ENCODE data around the gene ARPC1A. TPM values are rescaled to one million over a fixed set of nuclear protein-coding genes. Genes with fewer than 3 reads are reported as not detected.
"Not testable (repeated sequence)": the region's sequence is repeated elsewhere in the genome, so short reads cannot be mapped to it uniquely, and the experiment has no call there.

Gene ARPC1A
- total RNA-seq, 2 experiments from 2014 or later: 52.3 to 65.6 TPM

DNA sequence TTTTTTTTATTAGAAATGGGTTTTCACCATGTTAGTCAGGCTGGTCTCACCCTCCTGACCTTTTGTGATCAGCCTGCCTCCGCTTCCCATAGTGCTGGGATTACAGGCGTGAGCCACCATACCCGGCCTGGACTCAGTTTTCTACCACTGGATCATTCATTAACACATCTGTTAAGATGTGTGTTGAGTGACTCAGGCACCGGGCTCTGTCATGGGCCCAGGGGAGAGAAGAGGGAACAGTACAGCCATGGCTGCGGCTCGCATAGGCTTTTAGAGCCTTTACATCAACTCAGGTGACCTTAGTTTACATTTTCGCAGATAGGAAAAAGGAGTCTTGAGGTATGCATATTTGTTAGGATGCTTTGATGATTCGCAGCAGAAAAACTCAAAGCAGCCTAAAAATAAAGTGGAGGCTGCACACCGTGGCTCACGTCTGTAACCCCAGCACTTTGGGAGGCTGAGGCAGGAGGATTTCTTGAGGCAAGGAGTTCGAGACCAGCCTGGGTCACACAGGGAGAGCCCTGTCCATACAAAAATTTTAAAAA lies 45.8 kb downstream of the ARPC1A start:
- Mint-ChIP-seq H3K36me3 (ENCODE audit: low read depth) (peaks cover 19% of the 10 kb centered on the region), H3K9me3 (ENCODE audit: low read depth) (no peaks in the 10 kb centered on the region), H3K27me3 (no peaks in the 10 kb centered on the region), H3K4me3 (no peak overlapping the region), H3K4me1 (peaks cover 7% of the 10 kb centered on the region), H3K27ac (no peak overlapping the region)
- intact Hi-C loops (cut with DNase I, micrococcal nuclease): loop anchor here in 1 of 2 experiments (5.0 kb wide), 1 partner anchor 36 kb away; the partner anchor contains the start of genes BUD31 and PDAP1
- ATAC-seq: no peak
- CTCF ChIA-PET: no interaction called here
- POLR2A ChIA-PET: interaction anchor here (0.6 kb wide), 1 partner anchor 104 kb away, joined by 3 read pairs; no protein-coding TSS in a partner anchor
- no peak for DNase-seq

DNA sequence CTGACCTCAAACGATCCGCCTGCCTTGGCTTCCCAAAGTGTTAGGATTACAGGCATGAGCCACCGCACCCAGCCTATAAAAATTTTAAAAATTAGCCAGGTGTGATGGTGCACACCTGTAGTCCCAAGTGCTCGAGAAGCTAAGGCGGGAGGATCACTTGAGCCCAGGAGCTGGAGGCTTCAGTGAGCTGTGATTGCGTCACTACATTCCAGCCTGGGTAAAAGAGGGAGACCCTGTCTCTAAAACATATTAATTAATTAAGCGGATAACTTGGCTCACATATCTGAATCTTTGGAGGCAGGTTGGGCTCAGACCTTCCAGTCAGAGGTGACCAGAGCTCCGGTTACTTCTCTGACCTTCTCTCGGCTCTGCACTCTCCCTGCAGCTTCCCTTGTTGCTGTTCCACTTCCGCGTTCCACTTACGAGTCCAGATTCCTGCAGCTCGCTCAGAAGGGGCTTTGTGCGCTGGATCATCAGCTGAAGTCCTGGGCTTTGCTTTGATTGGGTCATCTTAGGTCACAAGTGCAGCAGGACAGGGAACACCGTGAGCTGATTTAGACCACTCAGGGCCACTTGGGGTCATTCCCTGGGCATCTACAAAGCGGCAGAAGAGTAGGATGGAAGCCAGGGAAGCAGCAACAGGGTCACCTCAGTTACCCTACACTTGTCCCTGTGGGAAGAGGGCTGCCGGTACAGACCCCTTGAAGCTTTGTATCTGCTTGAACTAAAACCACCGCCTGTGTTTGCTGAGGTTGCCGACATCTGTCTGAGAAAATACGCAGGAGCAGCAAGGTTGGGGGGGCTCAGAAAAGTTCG lies 46.8 kb downstream of the ARPC1A start:
- H3K4me1 Mint-ChIP-seq: peaks cover 16% of the 10 kb centered on the region
- intact Hi-C loops (cut with DNase I, micrococcal nuclease): loop anchor here in 1 of 2 experiments (5.0 kb wide), 1 partner anchor 35 kb away; the partner anchor contains the start of genes BUD31 and PDAP1
- no peaks in the 10 kb centered on the region for H3K9me3 Mint-ChIP-seq (ENCODE audit: low read depth)
- DNase-seq (no peak), ATAC-seq (no peak)
- POLR2A ChIA-PET: interaction anchor here (0.6 kb wide), 2 partner anchors 45 to 243 kb away, joined by 3 to 6 read pairs; no protein-coding TSS in a partner anchor
- H3K27ac Mint-ChIP-seq: peak overlapping the region; percentile 69
- H3K4me3 Mint-ChIP-seq: peak overlapping the region; percentile 55
- H3K36me3 Mint-ChIP-seq (ENCODE audit: low read depth): peaks cover 18% of the 10 kb centered on the region
- CTCF ChIA-PET: interaction anchor here (0.5 to 1.2 kb wide), 3 partner anchors 36 to 1529 kb away, joined by 3 to 4 read pairs (median 3); partner anchors contain the start of genes BUD31 and PDAP1
- H3K27me3 Mint-ChIP-seq: no peaks in the 10 kb centered on the region

DNA sequence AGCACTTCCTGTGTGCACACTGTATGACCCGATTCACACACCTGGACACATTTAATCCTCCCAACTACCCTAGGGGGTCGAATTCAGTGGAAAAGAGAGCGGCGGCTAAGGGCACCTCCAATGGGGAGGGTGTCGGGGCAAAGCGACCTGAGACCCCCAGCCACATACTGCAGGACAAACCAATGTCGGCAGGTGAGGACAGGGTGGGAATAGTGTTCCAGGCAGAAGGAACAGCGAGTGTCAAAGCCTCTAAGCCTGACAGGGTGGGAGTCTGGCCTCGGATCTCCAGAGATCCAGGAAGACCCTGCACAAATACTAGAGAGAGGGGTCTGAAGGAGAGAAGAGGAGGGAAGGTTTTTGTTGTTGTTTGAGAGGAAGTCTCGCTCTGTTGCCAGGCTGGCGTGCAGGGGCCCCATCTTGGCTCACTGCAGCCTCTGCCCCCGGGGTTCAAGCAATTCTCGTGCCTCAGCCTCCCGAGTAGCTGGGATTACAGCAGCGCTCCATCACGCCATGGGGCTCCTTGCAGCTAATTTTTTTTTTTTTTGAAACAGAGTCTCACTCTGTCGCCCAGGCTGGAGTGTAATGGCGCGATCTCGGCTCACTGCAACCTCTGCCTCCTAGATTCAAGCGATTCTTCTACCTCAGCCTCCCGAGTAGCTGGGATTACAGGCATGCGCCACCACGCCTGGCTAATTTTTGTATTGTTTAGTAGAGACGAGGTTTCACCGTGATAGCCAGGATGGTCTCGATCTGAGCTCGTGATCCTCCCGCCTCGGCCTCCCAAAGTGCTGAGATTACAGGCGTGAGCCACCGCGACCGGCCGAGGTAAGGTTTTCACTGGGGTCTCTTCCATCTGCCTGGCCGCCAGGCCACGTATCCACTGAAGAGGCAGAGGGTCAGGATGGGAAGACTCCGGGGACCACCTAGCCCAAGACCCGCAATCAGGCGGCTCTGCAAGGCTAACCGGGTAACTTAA lies 47.7 kb downstream of the ARPC1A start:
- intact Hi-C loops (cut with DNase I, micrococcal nuclease): loop anchor here (1.0 to 5.0 kb wide), 8 partner anchors 20 to 494 kb away; partner anchors contain the start of genes BUD31 (in 2 of the 2), PDAP1 (in 2 of the 2), ARPC1A (in 1 of the 2) and ZKSCAN5 (in 1 of the 2)
- Mint-ChIP-seq H3K27me3 (no peaks in the 10 kb centered on the region), H3K27ac (peak overlapping the region; percentile 69), H3K36me3 (ENCODE audit: low read depth) (peaks cover 25% of the 10 kb centered on the region), H3K9me3 (ENCODE audit: low read depth) (no peaks in the 10 kb centered on the region), H3K4me1 (peaks cover 22% of the 10 kb centered on the region), H3K4me3 (peak overlapping the region; percentile 72)
- ChIA-PET POLR2A (interaction anchor here (0.6 to 1.0 kb wide), 5 partner anchors 17 to 242 kb away, joined by 3 to 8 read pairs (median 3); partner anchors contain the start of gene BUD31), CTCF (interaction anchor here (0.5 to 1.2 kb wide), 4 partner anchors 36 to 1528 kb away, joined by 3 to 4 read pairs (median 3); partner anchors contain the start of genes BUD31 and PDAP1)
- no peak for ATAC-seq
- no peak for DNase-seq

DNA sequence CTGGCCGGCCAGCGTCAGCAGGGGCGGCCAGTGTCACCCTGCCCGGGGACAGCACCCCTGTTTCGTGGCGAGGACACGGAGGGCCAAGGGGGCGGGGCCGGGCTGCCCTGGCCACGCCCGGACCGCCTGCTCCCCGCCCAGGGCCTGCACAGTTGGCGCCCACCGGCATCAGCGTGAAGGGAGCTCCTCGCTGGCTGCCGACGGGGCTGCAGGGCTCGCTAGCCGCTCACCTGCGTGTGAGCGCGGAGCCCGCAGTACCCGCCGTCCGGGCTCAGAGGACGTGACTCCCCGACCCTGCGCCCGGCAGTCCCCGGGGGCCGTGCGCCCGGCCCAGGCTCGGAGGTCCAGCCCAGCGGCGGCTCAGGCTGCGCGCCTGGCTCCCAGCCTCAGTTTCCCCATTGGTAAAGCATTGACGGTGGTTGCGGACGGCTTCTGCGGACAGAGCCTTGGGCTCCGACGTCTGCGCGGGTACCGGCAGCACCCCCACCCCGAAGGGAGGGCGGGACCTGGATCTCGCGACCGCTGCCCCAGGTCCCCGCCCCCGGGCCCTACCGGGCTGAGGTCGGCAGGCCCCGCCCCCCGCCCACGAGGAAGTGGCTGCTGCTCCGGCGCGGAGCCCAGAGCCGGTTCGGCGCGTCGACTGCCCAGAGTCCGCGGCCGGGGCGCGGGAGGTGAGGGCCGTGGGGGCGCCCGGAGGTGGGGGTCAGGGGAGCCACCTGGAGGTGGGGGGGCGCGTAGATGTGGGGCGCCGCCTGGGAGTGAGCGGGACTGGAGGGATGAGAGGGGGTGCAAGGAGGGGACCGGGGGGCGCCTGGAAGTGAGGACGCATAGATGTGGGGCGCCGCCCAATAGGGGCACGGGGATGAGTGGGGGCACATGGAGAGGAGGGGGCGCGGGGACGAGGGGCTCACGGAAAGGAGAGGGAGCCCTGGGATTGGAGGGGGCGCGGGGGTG lies 48.7 kb downstream of the ARPC1A start, which contains the start of gene ARPC1B:
ARPC1B (plus strand) TSS at position 620 of the 954 bp plus-strand sequence. CDS start 10,985 bp downstream, outside the sequence.
- peak within 1 kb of the TSS; percentile 67 for H3K27ac Mint-ChIP-seq
- peaks cover 28% of the 10 kb centered on the region for H3K36me3 Mint-ChIP-seq (ENCODE audit: low read depth)
- H3K9me3 Mint-ChIP-seq (ENCODE audit: low read depth): no peaks in the 10 kb centered on the region
- ChIA-PET CTCF (interaction anchor here (0.6 kb wide), 1 partner anchor 271 kb away, joined by 3 read pairs; no protein-coding TSS in a partner anchor), POLR2A (interaction anchor here (0.6 to 1.0 kb wide), 6 partner anchors 16 to 36 kb away, joined by 3 to 8 read pairs (median 4); partner anchors contain the start of genes BUD31 and PDAP1)
- peak; percentile 61 for ATAC-seq
- H3K27me3 Mint-ChIP-seq: no peaks in the 10 kb centered on the region
- intact Hi-C loops (cut with DNase I, micrococcal nuclease): loop anchor here (1.0 to 5.0 kb wide), 9 partner anchors 19 to 495 kb away; partner anchors contain the start of genes BUD31 (in 2 of the 2), PDAP1 (in 2 of the 2), ARPC1A (in 1 of the 2) and ATP5MF (in 1 of the 2)
- peak within 1 kb of the TSS; percentile 72 for H3K4me3 Mint-ChIP-seq
- peaks cover 28% of the 10 kb centered on the region for H3K4me1 Mint-ChIP-seq
- peak; percentile 94 for DNase-seq

DNA sequence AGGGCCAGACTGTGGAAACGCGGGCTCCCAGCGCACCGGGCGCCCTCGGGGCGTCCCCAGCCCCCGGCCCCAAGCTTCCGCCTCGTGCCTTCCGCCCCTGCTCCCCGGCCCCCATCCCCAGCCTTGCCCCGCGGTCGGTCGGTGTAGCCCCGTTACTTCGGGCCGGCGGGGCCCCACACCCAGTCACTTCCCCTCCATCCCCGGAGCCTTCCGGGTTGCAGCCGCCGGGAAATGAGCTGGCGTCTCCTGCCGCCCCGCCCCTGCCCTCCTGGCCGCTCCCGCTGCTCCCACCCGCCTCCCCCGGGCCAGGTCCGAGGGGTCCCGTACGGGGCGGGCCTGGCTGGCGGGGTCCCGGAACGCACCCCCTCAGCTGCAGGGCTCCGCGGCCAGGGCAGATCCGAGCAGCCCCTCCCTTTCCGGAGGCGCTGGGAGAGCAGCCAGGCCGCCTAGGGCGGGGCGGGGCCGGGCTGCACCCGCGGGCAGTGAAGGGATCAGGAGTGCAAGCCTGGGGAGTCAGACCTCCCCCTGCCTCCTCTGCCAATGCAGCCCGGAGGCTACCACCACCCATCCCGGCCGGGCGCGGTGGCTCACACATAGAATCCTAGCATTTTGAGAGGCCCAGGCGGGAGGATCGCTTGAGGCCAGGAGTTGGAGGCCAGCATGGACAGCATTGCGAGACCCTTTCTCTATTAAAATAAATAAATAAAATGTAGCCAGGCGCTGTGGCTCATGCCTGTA lies 49.5 kb downstream of the ARPC1A start:
- ATAC-seq: peak; percentile 54
- CTCF ChIA-PET: no interaction called here
- peak overlapping the region; percentile 67 for H3K27ac Mint-ChIP-seq

DNA sequence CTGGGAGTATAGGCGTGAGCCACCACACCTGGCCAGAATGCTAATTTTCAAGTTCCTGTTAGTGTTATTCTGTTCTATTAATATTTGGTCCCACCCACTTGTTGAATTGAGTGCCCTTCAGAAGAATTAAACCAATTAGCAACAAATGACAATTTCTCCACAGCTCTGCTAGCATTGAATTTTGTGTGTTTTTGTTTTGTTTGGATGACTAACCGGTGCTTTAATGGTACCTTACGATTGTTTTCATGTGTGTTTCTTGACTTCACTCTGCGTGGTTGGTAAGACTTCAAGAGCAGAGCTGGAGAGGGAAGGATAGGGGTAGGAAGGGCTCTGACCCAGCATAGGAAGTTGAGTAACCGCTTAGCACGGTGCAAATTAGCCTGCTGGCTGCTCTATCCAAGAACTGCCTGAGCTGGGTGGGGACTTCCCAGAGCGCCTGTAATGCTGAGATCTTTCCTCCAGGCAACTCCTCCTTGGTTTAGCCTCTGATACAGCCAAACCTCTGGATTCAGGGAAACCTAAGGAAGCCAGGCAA lies 53.4 kb downstream of the ARPC1A start:
- ChIA-PET CTCF (interaction anchor here (0.6 to 1.0 kb wide), 3 partner anchors 26 to 722 kb away, joined by 3 to 4 read pairs (median 4); partner anchors contain the start of gene MCM7), POLR2A (interaction anchor here (1.0 to 1.5 kb wide), 2 partner anchors 13 to 30 kb away, joined by 3 to 5 read pairs; partner anchors contain the start of genes BUD31 and PDAP1)
- intact Hi-C loops (cut with DNase I, micrococcal nuclease): no loop called here
- no peaks in the 10 kb centered on the region for H3K9me3 Mint-ChIP-seq (ENCODE audit: low read depth)
- ATAC-seq (peak; percentile 25), DNase-seq (peak; percentile 74)
- peak overlapping the region; percentile 78 for H3K4me3 Mint-ChIP-seq
- peak overlapping the region; percentile 96 for H3K27ac Mint-ChIP-seq
- no peaks in the 10 kb centered on the region for H3K27me3 Mint-ChIP-seq
- H3K36me3 Mint-ChIP-seq (ENCODE audit: low read depth): peaks cover 50% of the 10 kb centered on the region
- H3K4me1 Mint-ChIP-seq: peaks cover 57% of the 10 kb centered on the region

More for the DNA sequence above, 49.5 kb downstream of the ARPC1A start:
- Mint-ChIP-seq H3K4me1 (peaks cover 35% of the 10 kb centered on the region), H3K27me3 (no peaks in the 10 kb centered on the region), H3K36me3 (ENCODE audit: low read depth) (peaks cover 31% of the 10 kb centered on the region), H3K4me3 (peak overlapping the region; percentile 72), H3K9me3 (ENCODE audit: low read depth) (no peaks in the 10 kb centered on the region)
- intact Hi-C loops (cut with DNase I, micrococcal nuclease): loop anchor here in 1 of 2 experiments (1.0 to 2.0 kb wide), 3 partner anchors 91 to 184 kb away; partner anchors contain the start of genes ATP5MF, ZKSCAN5 and ZNF655
- DNase-seq: peak; percentile 82
- POLR2A ChIA-PET: interaction anchor here (0.6 to 1.2 kb wide), 4 partner anchors 32 to 1577 kb away, joined by 3 to 4 read pairs (median 4); partner anchors contain the start of genes BUD31 and PDAP1

DNA sequence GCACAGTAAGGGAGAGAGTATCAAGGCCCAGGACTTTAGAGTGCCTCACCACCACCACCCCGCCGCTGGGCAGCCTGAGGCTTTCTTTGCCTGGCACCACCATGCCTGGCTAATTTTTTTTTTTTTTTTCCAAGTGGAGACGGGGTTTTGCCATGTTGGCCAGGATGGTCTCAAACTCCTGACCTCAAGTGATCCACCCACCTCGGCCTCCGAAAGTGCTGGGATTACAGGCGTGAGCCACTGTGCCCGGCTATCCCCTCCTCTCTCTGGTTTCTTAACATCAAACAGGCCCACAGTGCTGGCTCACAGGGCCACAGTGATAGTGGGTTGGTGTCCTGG lies 54.0 kb downstream of the ARPC1A start:
- DNase-seq; ATAC-seq; H3K27me3 Mint-ChIP-seq; H3K9me3 Mint-ChIP-seq (ENCODE audit: low read depth): not testable (repeated sequence)
- H3K4me3 Mint-ChIP-seq: peak overlapping the region; percentile 78
- CTCF ChIA-PET: interaction anchor here (1.0 kb wide), 1 partner anchor 27 kb away, joined by 4 read pairs; no protein-coding TSS in a partner anchor
- intact Hi-C loops (cut with DNase I, micrococcal nuclease): loop anchor here (1.0 to 5.0 kb wide), 4 partner anchors 55 to 1097 kb away; partner anchors contain the start of genes ARPC1A (in 1 of the 2), BRI3 (in 1 of the 2), CPSF4 (in 1 of the 2) and PTCD1 (in 1 of the 2)
- peaks cover 55% of the 10 kb centered on the region for H3K36me3 Mint-ChIP-seq (ENCODE audit: low read depth)
- peak overlapping the region; percentile 96 for H3K27ac Mint-ChIP-seq
- peaks cover 62% of the 10 kb centered on the region for H3K4me1 Mint-ChIP-seq
- POLR2A ChIA-PET: interaction anchor here (1.0 to 1.5 kb wide), 2 partner anchors 13 to 29 kb away, joined by 3 to 5 read pairs; partner anchors contain the start of genes BUD31 and PDAP1

DNA sequence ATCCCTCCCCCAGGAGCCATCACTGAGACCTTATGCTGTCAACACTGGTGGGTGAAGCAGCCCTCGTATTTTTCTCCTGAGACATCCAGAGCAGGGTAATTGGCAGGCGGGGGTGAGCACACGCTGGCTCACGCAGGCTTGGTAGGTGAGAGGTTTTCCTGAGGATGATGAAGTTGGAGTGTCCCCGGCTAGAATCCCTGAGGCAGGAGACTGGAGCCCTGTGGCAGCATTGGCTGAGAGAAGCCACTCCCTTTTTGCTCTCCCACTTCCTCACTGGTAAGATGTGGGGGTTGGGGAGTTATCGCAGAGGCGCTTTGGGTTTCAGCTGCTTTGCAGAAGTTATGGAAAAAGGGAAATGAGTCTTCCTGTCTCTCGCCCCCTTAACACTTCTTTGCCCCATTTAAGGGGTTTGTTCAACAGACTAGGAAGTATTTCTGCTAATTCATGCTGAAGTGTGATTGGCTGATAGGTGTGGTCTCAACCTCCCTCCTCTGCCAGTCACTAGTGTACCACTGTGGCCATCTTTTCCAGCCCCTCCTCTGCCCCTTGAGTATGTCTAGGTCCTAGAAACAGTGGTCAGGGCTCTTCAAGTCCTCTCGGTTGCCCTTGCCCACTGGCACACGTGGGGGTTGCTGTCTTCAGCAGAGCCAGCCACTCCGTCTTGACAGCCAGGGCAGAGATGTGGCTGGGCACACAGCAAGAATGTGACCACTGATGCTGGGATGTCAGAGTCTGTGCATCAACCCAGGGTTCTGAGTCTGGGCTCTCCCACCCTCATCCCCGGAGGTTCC lies 54.5 kb downstream of the ARPC1A start:
- Mint-ChIP-seq H3K36me3 (ENCODE audit: low read depth) (peaks cover 55% of the 10 kb centered on the region), H3K4me3 (peak overlapping the region; percentile 78), H3K9me3 (ENCODE audit: low read depth) (no peaks in the 10 kb centered on the region), H3K27ac (peak overlapping the region; percentile 96), H3K27me3 (no peaks in the 10 kb centered on the region), H3K4me1 (peaks cover 62% of the 10 kb centered on the region)
- DNase-seq (peak; percentile 69), ATAC-seq (peak; percentile 22)
- POLR2A ChIA-PET: interaction anchor here (1.0 to 1.5 kb wide), 5 partner anchors 12 to 29 kb away, joined by 3 to 11 read pairs (median 4); partner anchors contain the start of genes BUD31 and PDAP1
- CTCF ChIA-PET: no interaction called here
- intact Hi-C loops (cut with DNase I, micrococcal nuclease): loop anchor here (1.0 to 5.0 kb wide), 4 partner anchors 55 to 1098 kb away; partner anchors contain the start of genes ARPC1A (in 1 of the 2), BRI3 (in 1 of the 2), CPSF4 (in 1 of the 2) and PTCD1 (in 1 of the 2)

All from activated CD4-positive, alpha-beta T cell treated with anti-CD3 and anti-CD28 coated beads for 36 hours (primary cell).